GM18511 (cell line): Measurements from ENCODE around the gene DLD.
"Not testable (repeated sequence)": the region's sequence is repeated elsewhere in the genome, so short reads cannot be mapped to it uniquely, and the experiment has no call there.

Source experiments
- ATAC-seq: cut with Tn5 transposase; IDR thresholded peaks from one replicate; pipeline ENCODE4 v1.9.1; 2021; ENCODE audit warnings: mild to moderate bottlenecking, moderate library complexity; ENCODE audit not compliant: unreplicated experiment

The DLD gene

DNA sequence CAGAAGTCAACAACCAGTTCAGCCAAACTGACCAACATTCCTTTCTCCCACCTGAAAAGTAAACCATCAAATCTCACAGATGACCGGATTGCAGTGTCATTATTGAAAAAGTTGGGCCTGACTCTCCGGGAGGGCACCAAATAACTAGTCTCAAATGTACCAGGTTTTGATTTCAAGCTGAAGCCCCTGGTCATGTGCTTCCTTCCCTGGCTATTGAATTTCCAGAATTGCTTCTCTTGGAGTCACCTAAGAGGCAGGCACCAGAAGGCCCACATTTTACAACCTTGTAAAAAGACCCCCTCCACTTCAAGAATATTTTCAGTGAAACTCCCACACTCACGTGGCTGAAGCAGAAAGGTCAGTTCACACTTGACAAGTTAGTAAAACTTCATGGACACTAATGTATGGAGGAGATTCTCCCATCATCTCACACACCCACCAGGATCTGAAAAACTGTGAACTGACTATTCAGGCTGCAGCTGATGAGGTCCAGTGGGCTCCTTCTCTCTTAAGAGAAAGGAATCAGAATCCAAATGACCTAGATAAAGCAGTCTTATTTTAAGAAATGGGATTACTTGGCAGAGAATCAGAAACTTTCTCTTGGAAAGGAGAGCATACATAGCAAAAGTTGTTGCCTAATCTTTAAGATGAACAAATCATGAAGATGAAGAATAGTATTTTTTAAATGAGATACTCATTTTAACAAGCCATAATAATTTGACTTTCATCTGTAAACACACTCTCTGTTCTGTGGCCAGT, 53.6 kb downstream of the DLD start:
- no peak for ATAC-seq

- no peak for ATAC-seq
Observed at GRCh38 chr7:107945332-107945731, 54.3 kb downstream of the DLD start.

DNA sequence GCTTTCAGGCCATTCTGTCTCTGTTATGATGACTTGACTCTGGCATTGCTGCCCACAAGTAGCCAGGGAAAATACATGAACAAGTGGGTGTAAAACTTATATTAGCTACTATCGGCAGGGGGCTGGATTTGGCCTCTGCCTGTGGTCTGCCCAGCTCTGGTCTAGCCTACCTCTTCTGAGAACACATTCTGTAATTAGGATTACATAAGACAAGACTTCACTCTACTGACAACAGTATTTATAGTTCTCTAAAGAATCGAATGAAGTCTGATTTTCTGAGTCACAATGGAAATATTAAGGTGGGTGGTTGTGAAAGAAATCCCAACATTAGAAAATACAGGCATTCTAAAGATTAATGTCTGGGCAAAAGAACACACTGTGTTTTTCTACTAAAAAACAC, 55.5 kb downstream of the DLD start:
- no peak for ATAC-seq

DNA sequence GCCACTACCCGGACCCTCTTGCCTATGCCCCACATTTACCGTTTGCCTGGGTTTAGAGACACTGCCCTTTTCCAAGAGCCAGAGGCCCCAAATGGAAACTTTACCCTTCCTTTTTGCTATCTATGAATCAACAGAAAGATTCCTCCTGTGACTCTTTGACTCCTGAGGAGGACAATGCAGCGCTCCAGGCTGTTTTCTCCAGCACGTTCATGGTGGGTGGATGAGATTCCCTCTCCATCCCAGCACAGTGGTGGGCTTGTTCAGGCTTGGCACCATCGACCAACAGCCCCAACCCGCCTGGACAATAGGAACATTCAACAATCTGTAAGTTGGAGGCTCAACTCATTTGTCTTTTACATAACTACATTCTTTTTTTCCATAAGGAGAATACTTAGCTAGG, 55.9 kb downstream of the DLD start:
- ATAC-seq = no peak

- ATAC-seq = no peak
Observed at GRCh38 chr7:107948645-107949442, 57.9 kb downstream of the DLD start.

GRCh38 chr7:107949443-107949935, 58.5 kb downstream of the DLD start:
- no peak for ATAC-seq

GRCh38 chr7:107951172-107951787, 60.3 kb downstream of the DLD start:
- ATAC-seq = no peak

DNA sequence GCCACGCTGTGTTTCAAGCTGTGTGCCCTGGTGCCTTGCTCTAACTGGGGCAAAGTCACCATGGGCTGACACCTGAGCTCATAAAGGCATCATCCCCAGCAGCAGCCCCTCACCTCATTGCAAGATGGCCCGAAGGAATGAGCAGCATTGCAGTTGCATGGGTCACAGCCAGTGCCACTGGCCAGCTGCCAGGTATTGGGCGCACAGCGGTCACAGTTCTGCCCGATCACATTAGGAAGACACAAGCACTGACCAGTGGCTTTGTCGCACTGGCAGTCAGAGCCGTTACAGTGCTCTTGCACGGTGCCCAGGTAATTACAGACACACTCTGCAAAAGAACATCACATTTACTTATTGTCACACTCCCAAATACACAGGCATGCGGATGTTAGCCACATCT, 60.9 kb downstream of the DLD start:
- ATAC-seq = no peak

DNA sequence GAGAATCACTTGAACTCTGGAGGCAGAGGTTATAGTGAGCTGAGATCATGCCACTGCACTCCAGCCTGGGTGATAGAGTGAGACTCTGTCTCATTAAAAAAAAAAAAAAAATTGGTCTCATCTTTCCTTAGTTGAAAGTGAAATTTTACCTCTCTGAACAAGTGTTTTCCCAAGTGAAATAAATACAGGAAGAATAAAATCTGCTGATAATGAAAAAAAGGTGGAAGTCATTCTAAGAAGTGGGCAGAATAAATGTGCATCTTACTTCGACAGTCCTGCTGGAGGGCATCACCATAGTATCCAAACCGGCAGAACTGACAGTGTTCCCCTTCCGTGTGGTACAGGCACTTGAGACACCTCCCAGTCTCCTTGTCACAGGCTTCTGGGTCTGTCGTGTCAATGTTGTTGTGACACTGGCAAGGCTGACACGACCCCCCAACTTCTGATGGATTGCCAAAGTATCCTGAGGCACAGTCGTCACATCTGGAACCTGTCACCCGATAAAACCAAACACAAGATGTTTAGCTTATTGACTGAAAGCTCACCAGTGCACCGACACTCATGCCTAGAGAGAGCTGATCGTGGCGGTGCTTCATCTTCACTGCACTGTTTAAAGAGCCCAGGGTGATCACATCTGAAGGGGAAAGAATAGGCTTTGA, 62.4 kb downstream of the DLD start:
- ATAC-seq = no peak

GRCh38 chr7:107953924-107954303, 62.9 kb downstream of the DLD start:
- ATAC-seq = no peak

DNA sequence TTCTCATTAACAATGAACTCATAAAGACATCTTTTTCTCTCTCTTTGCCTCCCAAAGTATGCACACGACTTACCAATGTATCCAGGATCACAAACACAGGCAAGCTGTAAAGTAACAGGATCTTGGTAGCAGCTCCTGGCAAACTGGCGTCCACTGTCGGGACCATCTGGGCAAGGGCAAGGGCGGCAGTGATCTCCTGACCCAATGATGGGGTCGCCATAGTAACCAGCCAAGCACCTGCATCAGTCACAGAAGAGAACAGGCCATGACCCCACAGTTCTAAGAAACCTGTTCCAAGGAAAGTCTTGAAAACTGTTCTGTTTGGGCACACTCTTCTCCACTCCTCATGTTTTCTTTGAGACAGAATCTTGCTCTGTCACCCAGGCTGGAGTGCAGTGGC, 64.4 kb downstream of the DLD start:
- ATAC-seq = no peak

DNA sequence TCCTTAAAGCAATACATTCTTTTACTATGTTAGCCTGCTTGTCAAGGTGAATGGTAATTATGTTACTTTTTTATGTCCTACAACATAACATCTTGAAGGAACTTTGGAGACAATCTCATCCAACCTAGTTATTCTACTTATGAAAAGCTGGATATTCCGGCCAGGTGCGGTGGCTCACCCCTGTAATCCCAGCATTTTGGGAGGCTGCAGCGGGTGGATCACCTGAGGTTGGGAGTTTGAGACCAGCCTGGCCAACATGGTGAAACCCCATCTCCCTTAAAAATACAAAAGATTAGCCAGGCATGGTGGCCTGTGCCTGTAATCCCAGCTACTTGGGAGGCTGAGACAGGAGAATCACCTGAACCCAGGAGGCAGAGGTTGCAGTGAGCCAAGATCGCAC, 66.0 kb downstream of the DLD start:
- not testable (repeated sequence) for ATAC-seq

DNA sequence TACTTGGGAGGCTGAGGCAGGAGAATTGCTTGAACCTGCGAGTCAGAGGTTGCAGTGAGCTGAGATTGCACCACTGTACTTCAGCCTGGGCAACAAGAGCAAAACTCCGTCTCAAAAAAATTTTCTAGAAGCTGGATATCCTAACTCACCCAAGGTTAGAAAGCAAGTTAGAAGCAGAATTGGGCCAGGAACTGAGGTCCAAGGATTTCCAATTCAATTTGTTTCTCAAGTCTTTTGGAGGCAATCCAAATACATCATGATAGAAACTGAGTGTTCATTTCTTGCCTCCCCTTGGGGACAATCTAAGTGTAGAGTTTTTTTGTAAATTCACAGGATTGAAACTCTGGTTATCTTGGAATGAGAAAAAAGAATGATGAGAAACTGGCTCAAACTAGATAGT, 66.5 kb downstream of the DLD start:
- ATAC-seq = no peak

GRCh38 chr7:107958764-107959526, 68.0 kb downstream of the DLD start:
- ATAC-seq = no peak

GRCh38 chr7:107959527-107959898, 68.5 kb downstream of the DLD start:
- ATAC-seq = no peak

DNA sequence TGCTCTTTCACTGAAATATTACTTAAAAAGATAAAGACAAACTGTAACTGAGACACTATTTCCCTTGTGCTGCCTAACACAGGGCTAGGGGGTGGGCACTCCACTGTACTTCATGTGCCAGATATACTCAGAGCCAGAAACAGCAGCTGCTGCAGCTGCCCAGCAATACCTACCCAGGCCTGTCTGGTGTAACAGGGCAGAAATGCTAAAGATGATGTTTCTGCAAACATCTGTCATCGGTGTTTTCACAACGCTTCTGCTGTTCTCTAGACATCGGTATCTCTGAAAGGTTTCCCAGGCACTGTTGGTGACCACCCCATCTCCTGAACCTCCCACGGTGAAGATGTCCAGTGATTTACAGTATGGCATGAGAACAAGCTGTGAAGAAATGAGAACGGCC, 69.3 kb downstream of the DLD start:
- ATAC-seq = no peak

GRCh38 chr7:107961405-107961804, 70.4 kb downstream of the DLD start:
- ATAC-seq = no peak

- ATAC-seq = no peak
Observed at GRCh38 chr7:107962817-107963216, 71.8 kb downstream of the DLD start.

- ATAC-seq = no peak
Observed at GRCh38 chr7:107964510-107964909, 73.5 kb downstream of the DLD start.

DNA sequence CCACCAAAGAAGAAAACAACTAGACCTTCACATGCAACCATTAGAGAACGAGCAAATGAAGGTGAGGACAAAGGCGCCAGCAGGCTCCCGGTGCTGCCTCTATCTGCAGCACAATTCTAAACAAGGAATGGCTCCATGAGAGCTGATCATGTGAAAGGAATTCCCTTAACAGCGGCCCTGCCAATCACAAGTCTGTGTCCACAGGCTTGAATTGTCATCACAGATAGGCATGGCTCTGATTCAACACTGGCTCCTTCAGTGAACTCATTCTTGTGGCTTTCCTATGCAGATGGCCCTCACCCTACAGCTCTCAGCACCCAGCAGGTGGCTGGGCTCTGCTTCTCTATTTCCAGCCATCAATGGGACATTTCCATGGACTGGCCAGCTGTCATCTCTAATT, 75.7 kb downstream of the DLD start:
- ATAC-seq = no peak

DNA sequence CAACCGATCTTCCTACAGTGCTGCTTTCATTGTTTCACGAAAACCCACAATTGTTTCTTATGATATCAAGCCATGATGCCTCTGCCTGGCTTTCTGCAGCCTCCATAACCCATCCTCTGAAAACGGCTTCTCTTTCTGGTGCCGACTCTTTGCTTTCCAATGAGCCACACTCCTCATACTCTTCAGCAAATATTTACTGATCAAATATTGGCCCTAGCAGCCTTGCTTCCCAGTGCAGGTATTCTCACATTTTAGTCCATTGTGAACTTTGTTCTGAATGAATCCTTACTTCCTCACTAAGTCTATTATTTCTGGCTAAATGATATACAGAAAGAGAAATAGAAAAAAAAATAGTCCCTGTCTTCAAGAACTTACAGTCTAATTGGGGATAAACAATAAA, 76.4 kb downstream of the DLD start:
- ATAC-seq = no peak
